MM.1S (cell line): ENCODE measurements around the gene HSD17B11.

Experiments
- DNase-seq: peaks from one replicate; pipeline ENCODE4 v3.0.0-alpha.2; 2015
- H2AFZ ChIP-seq: fragments of 300-600 bp; sonication (generic); 2 replicates; pipeline ENCODE4 v1.6.0; 2016; ENCODE audit warnings: antibody characterized with exemption, low read length
- H3F3A ChIP-seq: fragments of 300-600 bp; sonication (generic); 2 replicates; pipeline ENCODE4 v1.6.1; 2016; ENCODE audit warnings: mild to moderate bottlenecking, antibody characterized with exemption, low read length, moderate library complexity, mixed read lengths; ENCODE audit not compliant: insufficient read depth
- H3K27ac ChIP-seq: fragments of 300-600 bp; sonication (generic); 2 replicates; pipeline ENCODE4 v1.5.1; 2016; ENCODE audit warnings: mild to moderate bottlenecking, low read length
- H3K27me3 ChIP-seq: fragments of 300-600 bp; sonication (generic); replicated peaks from 2 replicates; pipeline ENCODE4 v1.6.0; 2016; ENCODE audit warnings: low read length; ENCODE audit not compliant: insufficient read depth
- H3K36me3 ChIP-seq: fragments of 300-600 bp; sonication (generic); replicated peaks from 2 replicates; pipeline ENCODE4 v1.6.1; 2016; ENCODE audit warnings: mild to moderate bottlenecking, low read length, mixed read lengths; ENCODE audit not compliant: insufficient read depth
- H3K4me1 ChIP-seq: fragments of 300-600 bp; sonication (generic); 2 replicates; pipeline ENCODE4 v1.6.1; 2016; ENCODE audit warnings: low read length, mixed read lengths
- H3K4me2 ChIP-seq: fragments of 300-600 bp; sonication (generic); 2 replicates; pipeline ENCODE4 v1.6.0; 2016; ENCODE audit warnings: low read depth, low read length
- H3K4me3 ChIP-seq: fragments of 300-600 bp; sonication (generic); 2 replicates; pipeline ENCODE4 v1.5.1; 2016; ENCODE audit warnings: low read length, mixed read lengths
- H3K79me2 ChIP-seq: fragments of 300-600 bp; sonication (generic); 2 replicates; pipeline ENCODE4 v1.6.1; 2016; ENCODE audit warnings: mixed run types, low read length, mixed read lengths
- H3K9ac ChIP-seq: fragments of 300-600 bp; sonication (generic); 2 replicates; pipeline ENCODE4 v1.6.1; 2016; ENCODE audit warnings: low read length, mixed read lengths
- H3K9me2 ChIP-seq: fragments of 300-600 bp; sonication (generic); replicated peaks from 2 replicates; pipeline ENCODE4 v1.6.1; 2016; ENCODE audit warnings: mild to moderate bottlenecking, low read length, mixed read lengths; ENCODE audit not compliant: insufficient read depth
- H3K9me3 ChIP-seq: fragments of 300-600 bp; sonication (generic); replicated peaks from 2 replicates; pipeline ENCODE4 v1.6.1; 2016; ENCODE audit warnings: mild to moderate bottlenecking, low read length, mixed read lengths; ENCODE audit not compliant: insufficient read depth
- H4K20me1 ChIP-seq: fragments of 300-600 bp; sonication (generic); 2 replicates; pipeline ENCODE4 v1.6.1; 2016; ENCODE audit warnings: mild to moderate bottlenecking, low read length, moderate library complexity, mixed read lengths; ENCODE audit not compliant: insufficient read depth
- CTCF ChIP-seq: fragments of 300-600 bp; sonication (generic); IDR thresholded peaks from 2 replicates; pipeline ENCODE4 v1.5.1; 2016; ENCODE audit warnings: antibody characterized with exemption, low read length, mixed read lengths
- EZH2 ChIP-seq: fragments of 300-600 bp; sonication (generic); optimal IDR thresholded peaks from 2 replicates; pipeline ENCODE3; 2017; ENCODE audit warnings: low read depth, mild to moderate bottlenecking, antibody characterized with exemption, low read length, mixed read lengths
- EZH2phosphoT487 ChIP-seq: fragments of 300-600 bp; sonication (generic); IDR thresholded peaks from 2 replicates; pipeline ENCODE4 v1.6.1; 2018; ENCODE audit warnings: antibody characterized with exemption, low read length

The HSD17B11 gene

GRCh38 chr4:87370068-87370467 is 20.9 kb downstream of the HSD17B11 start:
- Histone ChIP-seq H3K27me3 (no peaks in the 10 kb centered on the region), H3K9ac (no peak overlapping the region), H2AFZ (no peak overlapping the region), H3K9me3 (no peaks in the 10 kb centered on the region), H4K20me1 (no peaks in the 10 kb centered on the region), H3F3A (no peaks in the 10 kb centered on the region), H3K27ac (no peak overlapping the region), H3K4me1 (no peaks in the 10 kb centered on the region), H3K4me3 (no peak overlapping the region), H3K9me2 (no peaks in the 10 kb centered on the region), H3K4me2 (no peak overlapping the region), H3K36me3 (no peaks in the 10 kb centered on the region), H3K79me2 (no peaks in the 10 kb centered on the region)
- DNase-seq, result no peak
- TF ChIP-seq EZH2 (no peak), CTCF (no peak), EZH2phosphoT487 (no peak)

- Histone ChIP-seq H3K27me3 (no peaks in the 10 kb centered on the region), H3K9me3 (no peaks in the 10 kb centered on the region)
- DNase-seq, result no peak
These were observed 24.3 kb downstream of the HSD17B11 start for GRCh38 chr4:87366521-87367162.

GRCh38 chr4:87365348-87365747 is 25.6 kb downstream of the HSD17B11 start:
- Histone ChIP-seq H3F3A (no peaks in the 10 kb centered on the region), H2AFZ (no peak overlapping the region), H3K4me3 (no peak overlapping the region), H3K79me2 (no peaks in the 10 kb centered on the region), H3K27ac (no peak overlapping the region), H3K9me2 (no peaks in the 10 kb centered on the region), H3K27me3 (no peaks in the 10 kb centered on the region), H3K9me3 (no peaks in the 10 kb centered on the region), H3K36me3 (no peaks in the 10 kb centered on the region; the same call in 1 of the 2 replicates), H3K4me2 (no peak overlapping the region), H3K4me1 (no peaks in the 10 kb centered on the region), H3K9ac (no peak overlapping the region), H4K20me1 (no peaks in the 10 kb centered on the region)
- TF ChIP-seq CTCF (no peak), EZH2 (no peak), EZH2phosphoT487 (no peak)
- DNase-seq, result no peak

More at GRCh38 chr4:87366521-87367162, 24.3 kb downstream of the HSD17B11 start:
- H4K20me1 ChIP-seq, result no peaks in the 10 kb centered on the region
- H2AFZ ChIP-seq, result no peak overlapping the region
- no peak overlapping the region for H3K27ac ChIP-seq
- no peak overlapping the region for H3K4me3 ChIP-seq
- H3K4me1 ChIP-seq, result no peaks in the 10 kb centered on the region
- H3K36me3 ChIP-seq, result no peaks in the 10 kb centered on the region
- no peaks in the 10 kb centered on the region for H3F3A ChIP-seq
- H3K9ac ChIP-seq, result no peak overlapping the region
- no peak overlapping the region for H3K4me2 ChIP-seq
- no peaks in the 10 kb centered on the region for H3K79me2 ChIP-seq
- no peak for TF ChIP-seq CTCF
- no peak for TF ChIP-seq EZH2
- no peak for TF ChIP-seq EZH2phosphoT487
- no peaks in the 10 kb centered on the region for H3K9me2 ChIP-seq
